Ammon's horn (tissue), 1 donor: ENCODE data around the gene SAPCD1.
A peak's percentile ranks its signal among the peaks of the same experiment; 100 is the strongest.

ENCODE experiments used
- DNase-seq: peaks from one replicate; pipeline ENCODE4 v3.0.0-alpha.2; 2016; ENCODE audit warnings: low spot score

The SAPCD1 gene

DNA sequence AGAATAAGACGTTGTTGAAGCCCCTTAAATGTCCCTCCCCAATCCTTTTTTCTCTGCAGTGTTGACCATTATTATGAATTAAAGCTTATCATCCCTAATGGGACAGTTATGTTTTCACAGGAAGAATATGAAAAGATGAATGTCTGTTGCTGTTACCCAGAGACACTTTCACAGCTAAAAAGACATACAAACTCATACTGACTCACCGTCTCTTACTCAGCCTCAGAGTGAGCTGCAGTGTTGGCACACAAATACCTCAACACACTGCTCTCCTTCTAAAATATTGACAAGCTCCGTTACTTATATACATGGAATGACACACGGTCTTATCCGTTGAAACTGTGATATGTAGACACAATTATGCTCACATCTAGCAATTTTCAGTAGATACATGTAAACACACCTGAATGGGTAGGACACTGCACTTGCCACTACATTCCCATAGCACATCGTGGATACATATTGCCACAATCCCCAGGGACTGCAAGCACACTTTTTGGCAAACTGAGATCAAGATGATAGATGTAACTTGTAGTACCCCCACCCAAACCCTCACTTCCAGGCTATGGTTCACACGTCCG is 9.6 kb upstream of the SAPCD1 start:
- DNase-seq: no peak

DNA sequence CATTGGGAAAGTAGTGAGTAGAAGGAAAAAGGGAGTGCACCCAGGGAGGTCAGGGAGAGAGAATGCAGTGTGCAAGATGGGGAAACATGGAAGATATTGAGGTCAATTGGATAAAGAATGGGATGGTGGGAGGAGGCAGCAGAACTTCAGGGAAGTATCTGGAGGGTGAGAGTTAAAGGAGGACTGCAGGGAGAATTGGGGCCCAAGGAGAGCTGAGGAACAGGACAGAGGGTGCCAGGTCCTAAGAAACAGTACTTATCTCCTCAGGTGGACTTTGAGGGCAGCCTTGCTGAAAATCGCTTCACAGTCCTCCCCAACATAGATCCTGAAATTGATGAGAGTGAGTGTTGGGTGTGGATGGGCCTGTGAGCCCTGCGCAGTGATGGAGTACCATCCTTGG is 4.2 kb upstream of the SAPCD1 start:
- DNase-seq: no peak

DNA sequence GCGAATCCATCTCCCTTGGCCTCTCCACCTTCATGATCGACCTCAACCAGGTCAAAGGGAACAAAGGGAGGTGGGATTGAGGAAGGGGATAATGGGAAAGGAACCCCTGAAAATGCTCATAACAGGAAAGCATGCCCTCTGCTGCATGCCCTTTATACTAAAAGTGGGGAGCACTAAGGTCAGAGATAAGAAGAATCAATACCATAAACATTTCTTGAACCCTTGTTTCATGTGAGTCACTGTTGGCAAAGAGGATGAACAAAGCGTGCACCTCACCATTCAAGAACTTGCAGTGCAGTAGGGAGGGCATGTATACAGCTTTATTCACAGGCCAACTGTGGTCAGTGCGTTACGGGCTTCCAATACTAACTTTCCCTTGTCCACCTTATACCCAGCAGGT is 1.7 kb upstream of the SAPCD1 start:
- no peak for DNase-seq

DNA sequence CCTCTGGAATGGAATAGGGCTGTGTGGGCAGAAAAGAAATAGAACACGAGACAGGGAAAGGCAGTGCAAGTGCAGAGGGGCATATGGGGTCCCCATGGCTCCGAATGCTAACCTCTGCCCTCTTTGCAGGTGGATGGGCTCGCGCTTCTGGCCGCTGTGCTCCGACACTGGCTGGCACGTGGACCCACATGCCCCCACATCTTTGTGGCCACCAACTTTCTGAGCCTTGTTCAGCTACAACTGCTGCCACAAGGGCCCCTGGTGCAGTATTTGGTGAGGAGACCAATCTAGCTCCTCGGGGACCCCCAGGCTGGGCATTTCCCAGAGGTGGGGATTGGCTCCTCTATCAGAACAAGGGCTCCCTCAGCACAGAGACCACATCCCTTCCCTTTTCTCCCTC is 1.1 kb upstream of the SAPCD1 start:
- DNase-seq: no peak

DNA sequence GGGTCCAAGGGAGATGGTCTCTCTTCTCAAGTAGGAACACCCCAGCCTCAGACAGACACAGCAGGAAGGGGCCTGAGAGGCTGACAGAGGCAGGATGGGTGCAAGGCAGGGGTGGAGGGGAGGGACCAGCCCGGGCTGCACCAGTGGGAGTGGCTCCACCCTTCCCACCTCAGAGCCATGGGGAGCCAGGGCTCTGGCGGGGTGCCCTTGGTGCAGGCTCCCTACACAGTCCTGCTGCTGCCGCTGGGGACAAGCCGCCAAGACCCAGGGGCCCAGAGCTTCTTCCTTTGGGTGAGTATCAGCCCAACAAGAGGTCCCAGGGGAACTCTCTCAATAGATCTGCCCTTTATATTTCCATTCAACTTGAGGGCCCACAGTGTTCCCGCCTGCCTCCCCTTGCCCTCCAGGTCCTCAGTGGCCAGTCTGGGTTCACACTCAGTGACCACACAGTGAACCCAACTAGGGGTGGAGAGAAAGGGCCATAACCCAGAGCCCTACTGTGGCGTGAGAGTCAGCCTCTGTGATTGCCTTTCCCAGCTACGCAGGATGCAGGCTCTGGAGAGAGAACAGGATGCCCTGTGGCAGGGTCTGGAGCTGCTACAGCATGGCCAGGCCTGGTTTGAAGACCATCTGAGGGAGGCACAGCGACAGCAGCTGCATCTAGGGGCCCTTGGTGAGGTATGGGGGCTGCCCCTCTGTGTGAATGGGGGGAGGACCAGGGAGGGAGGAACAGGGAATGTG is 592 bp downstream of the SAPCD1 start:
- DNase-seq: no peak

DNA sequence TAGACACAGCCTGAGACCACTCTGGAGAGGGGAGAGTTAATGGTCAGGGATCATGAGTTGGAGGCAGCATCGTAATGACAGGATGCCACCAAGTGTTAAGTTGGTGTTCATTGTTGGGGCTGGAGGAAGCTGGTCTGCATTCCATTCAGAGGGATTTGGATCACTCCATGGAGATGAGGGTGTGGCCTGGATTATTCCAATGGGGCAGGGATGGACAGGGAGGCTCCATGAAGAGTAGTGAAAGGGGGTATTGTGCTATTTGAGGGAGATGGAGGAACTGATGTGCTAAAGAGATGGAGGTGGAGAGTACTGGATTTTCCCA is 1.1 kb downstream of the SAPCD1 start:
- DNase-seq: peak; percentile 40

DNA sequence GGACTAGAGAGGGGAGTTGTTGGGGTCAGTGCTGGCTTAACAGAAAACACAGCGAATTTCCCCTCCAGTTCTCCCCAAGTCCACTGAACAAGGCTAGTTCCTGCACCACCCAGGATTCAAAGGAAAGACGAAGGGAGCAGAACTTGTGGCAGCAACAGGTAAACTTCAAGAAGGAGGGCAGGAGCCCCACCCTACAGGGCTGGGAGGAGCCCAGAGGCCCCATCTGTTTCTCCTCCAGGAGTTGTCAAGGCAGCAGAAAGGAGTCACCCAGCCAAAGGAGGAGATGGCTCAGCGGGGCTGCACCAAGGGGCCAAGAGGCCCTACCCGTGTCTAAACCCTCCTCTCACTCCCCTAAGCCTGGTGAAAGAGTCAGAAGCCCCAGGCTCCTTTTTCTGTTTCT is 1.7 kb downstream of the SAPCD1 start:
- no peak for DNase-seq

DNA sequence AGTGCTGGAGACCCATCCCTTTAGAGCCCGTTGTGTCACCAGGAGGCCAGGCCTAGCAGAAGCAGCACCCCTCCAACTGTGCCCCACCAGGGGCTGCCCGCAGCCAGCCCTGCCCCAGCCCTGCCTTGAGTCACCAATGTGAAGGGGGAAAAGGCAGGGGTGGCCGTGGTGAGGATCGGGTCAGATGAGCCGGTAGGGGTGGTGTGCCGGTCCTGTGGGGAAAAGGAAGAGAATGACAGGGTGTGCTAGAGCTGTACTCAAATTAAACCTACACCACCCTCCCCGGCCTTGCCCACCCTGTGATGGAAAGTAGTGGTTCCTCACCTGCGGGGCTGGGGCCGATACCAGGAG is 3.1 kb downstream of the SAPCD1 start:
- no peak for DNase-seq

DNA sequence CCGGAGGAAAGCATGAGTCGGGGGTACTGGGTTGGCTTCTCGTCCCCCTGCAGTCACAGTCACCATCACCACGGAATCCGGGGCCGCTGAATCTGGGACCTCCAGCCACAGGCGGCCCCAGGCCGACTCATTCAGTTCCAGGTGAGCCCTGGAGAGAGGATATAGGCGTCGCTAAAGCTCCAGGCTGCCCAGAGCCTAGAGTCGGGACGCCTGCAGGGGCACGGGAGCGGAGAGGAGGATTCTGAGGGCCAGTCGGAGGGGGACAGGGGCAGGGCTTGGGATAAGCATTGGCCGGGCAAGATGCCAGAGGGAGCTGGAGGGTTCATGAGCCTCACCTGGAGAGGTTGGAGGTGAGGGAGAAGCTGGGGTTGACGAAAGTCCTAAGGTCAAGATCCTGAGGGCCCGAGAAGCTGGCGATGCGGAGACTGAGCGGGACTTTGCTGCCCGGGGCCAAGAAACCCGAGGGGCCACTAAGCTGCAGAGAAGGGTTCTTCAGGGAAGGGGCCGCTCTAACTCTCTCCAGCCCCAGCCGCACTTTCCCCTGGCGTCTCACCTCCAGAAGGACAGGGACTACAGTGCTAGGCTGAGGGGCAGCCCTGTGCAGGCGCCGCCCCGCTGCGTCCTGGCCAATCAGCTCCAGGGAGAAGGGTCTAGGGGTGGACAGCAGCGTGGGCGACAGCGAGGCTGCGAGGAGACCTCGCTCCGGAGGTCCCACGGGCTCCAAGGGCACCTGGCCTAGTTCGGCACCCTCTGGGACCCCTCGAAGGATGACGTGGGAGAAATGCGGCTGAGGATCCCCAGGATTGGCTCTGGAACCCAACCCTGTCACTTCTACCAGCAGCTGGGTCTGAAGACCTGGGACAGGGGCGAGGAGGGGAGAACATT is 3.7 kb downstream of the SAPCD1 start:
- DNase-seq: no peak

DNA sequence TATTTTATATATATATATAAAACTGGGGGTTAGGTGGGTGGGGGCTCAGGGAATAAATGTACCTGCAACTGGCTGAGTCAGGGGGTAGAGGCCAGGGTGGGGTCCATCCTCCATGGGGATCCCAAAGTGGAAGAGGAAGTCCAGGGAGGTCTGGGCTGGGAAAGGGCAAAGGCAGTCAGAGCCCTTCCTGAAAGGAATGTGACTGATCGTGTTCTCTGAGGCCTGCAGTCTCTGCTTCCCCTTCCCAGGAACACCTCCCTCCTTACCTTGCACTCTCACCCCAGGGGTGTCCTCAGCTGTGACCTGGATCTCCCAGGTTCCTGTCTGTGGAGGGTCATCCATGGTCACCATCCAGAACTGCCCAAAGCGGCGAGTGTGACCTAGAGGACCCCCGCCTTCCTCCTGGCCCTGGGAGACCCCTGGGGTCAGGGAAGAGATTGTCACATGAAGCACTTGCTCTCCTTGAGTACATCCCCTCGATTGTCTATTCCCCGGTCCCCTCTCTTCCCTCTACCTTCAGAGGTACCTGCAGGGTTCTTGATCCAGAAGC is 4.7 kb downstream of the SAPCD1 start:
- no peak for DNase-seq

DNA sequence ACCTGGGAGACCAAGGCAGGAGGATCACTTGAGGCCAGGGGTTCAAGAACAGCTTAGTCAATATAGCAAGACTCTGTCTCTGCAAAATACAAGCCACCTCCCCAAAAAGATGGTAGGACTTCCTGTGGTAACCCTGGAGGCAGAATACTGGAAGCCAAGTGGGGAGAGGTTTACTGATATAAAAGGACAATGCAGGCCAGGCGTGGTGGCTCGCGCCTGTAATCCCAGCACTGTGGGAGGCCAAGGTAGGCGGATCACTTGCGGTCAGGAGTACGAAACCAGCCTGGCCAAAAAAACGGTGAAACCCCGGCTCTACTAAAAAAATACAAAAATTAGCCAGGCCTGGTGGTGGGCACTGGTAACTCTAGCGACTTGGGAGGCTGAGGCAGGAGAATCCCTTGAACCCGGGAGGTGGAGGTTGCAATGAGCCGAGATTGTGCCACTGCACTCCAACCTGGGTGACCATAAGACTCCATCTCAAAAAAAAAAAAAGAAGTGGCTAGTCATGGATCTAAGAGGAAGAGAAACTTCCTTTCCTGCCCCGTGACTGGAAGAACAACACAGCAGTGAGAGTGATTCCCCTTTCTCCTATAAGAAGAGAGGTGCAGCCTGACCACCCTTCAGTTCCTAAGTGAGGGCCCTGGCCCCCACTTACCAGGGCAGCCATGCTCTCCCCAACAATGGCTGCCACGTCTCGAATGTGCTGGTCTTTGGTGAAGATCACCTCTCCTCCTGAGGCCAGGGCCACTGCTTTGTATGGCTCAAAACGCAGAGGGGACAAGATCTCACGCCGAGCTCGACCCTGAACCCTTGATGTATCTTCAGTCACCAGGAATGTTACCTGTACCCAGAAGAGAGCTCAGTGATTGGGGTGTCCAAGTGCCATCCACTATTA is 6.2 kb downstream of the SAPCD1 start:
- peak; percentile 43 for DNase-seq

DNA sequence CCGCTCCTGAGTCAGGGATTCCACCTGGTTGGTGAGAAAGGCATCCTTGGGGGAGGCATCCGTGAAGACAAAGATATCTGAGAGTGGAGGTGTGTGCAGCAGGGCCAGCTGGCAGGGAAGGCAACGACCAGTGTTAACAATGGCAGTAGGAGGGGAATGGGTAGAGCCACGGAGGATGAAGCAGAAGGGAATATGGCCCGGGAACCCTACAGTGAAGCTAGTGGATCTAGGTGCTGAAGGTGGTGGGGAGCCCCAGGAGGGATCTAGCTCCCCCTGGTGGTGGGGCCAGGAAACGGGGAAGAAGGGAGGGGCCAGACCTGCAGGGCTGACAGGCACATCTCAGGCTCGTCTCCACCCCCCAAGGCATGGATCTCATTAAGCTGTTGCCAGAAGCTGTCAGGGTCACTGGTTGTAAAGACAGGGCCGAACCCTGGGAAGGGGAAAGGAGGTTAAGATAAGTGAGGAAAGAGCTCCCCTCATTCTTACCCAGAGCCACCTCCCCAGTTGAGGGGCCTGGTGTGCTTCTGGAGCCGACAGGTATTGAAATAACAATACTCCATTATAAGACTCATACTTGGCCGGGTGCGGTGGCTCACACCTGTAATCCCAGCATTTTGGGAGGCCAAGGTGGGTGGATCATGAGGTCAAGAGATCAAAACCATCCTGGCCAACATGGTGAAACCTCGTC is 7.4 kb downstream of the SAPCD1 start:
- DNase-seq: peak; percentile 31

DNA sequence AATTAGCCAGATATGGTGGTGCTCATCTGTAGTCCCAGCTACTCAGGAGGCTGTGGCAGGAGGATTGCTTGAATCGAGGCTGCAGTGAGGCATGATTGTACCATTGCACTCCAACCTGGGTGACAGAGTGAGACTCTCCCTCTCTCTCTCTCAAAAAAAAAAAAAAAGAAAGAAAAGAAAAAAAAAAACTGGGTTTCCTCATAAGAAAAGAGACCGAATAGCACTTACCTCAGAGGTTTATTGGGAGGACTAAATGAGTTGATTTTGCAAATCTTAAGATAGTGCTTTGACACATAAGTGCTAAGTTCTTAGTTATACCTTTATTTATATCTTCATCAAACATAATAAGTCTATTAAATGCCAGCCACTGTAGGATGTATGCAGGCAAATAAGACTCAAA is 8.4 kb downstream of the SAPCD1 start:
- no peak for DNase-seq

DNA sequence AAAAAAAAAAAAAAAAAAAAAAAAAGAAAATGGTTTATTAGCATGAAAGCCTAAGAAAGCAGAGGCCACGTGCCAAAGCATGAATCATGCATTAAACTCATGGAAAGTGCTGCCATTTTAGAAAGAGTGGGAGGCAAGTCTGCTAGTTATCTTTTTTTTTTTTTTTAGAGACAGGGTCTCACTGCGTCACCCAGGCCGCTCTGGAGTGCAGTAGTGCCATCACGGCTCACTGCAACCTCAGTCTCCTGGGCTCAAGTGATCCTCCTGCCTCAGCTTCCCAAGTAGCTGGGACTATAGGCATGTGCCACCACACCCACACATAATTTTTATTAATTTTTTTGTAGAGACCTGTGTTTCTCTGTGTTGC is 9.5 kb downstream of the SAPCD1 start:
- no peak for DNase-seq

DNA sequence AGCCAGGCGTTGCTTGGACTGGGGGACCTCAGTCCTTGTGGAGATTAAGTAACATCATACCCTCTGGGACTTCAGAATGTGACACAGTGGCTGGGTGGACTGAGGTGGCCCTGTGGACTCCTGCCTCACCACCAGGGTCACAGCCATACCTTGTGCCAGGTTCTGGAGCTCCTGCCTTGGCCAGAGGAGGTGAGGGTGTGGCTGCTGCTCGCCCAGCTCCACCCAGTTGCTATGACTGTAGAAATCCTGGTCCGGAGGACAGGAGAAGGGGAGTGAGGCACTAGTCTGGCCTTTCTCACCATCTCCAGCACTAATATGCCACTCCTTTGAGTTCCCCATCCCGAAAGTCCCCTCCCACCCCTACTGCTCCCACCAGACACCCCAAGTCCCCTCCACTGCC is 12.7 kb downstream of the SAPCD1 start:
- DNase-seq: no peak

DNA sequence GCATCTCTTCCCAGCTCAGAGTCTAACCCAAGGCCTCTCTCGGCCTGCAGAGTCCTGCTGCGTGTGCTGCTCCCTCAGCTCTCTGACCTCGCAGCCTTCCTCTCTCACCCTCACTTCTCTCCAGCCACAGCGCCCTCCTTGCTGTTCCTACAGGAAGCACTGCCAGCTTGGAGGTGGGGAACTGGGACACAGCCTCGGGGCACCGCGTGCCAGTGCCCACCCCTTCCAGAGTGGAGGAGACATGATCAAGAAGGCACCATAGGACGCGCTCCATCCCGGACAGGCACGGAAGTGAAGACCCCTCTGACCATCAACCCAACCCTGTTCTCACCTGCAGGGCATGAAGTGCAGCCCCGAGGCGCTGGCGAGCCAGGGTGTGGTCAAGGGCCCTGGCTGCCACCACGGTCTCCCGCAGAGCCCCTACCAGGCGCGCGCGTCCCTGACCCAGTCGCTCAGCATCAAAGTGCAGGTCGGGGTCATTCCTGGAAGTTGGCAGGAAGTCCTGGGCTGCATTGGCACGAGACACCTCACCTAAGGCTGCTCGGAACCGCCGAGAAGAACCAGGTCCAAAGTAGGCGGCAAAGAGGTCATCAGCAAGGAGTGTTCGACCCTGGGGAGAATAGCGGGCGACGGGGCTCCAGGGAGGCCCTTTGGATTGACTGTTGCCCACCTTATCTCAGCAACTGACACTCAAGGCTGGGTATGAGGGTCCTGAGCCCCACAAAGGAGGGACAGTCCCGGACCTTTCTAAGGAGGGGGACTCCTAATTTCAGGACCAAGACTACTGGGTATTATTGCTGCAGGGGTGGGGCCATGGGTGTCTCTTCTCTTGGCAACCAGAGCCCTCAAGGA is 13.4 kb downstream of the SAPCD1 start:
- DNase-seq: no peak

DNA sequence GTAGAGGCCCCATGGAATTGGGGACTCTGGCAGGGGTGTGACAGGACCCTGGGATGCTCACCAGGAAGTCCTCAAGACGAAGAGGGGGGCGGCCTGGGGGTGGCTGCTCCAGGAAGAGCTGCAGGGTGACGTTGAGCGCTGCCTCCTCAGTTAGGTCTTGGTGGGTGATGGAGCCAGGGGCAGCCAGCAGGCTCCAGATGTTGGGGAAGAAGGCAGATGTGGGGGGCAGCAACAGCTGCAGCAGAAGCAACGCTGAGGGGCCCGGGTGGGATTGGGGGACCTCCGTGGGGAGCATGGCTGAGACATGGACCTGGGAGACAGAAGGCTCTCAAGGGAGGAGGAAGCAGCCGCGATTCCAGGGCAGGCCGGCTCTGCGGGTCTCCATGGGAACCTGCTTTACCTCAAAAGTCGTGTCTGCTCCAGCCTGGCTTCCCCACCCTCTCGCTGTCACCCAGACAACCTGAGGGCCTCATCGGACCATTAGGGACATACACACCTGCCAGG is 14.1 kb downstream of the SAPCD1 start:
- no peak for DNase-seq

DNA sequence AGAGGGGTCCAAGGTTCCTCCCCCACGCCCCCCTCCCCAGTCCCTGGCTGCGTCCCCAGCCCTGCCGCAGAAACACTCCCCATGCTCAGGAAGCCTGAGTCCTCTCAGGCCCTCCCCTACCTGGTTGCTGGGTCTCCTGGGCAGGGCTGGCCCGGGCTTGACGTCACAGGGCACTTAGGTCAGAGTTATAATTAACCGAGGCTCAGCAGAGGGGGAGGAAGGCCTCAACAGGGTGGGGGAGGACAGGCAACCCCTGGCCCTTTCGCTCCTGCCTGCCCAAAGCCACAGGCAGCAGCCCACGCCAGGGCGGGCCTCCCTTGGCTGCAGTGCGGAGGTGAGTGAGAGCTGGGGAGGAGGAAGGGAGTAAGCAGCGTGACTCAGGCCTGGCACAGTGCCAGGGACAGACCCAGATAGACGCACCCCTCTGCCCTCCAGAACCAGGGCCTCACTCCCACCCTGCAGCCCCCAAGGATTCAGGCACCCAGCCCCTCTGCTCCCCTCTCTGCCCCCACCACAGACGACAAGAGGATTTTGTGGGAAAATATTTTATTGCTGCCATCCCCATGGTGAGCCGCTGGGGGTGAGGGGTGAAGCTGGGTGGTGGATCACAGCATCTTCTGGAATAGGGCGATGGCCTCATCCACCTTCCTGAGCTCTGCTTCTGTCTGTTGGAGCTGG is 14.7 kb downstream of the SAPCD1 start, which contains the start of gene VWA7:
VWA7 (minus strand) TSS at position 340 of the 678 bp plus-strand sequence. CDS start 549 bp downstream, outside the sequence.
- peak; percentile 51 for DNase-seq

DNA sequence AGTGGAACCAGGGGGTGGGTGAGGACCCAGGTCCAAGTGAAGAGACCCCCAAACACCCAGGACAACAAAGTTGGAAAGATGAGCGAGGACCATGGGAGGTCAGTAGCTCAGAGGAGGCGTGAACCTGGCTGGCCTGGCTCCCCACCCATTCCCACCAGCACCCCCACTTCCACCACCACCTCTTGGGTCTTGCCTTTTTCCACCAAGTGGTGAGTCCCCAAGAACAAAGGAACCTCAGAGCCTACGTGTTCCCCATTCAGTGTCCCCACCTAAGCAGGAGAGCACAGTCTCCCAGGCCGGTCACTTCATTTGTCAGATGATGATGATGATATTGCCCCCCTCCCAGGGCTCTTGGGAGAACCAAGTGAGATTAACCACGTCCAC is 15.2 kb downstream of the SAPCD1 start:
- DNase-seq: no peak

DNA sequence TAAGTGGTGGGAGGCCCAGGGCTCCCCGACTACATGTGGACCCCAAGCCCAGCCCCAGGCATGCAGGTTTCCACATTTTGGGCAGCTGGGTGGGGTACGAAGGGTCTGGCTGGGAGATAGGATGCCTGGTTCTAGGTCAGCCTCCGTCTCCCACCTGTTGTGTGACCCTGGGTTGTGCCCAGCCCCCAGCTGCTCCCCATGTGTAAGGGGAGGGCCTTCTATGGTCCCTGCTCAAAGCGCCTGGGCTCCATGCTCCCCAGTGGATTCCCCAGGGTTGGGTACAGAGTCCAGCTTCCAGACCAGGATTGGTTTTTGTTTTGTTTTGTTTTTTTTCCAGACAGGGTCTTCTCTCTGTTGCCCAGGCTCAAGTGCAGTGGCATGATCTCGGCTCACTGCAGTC is 15.7 kb downstream of the SAPCD1 start:
- DNase-seq: no peak
